Measurements from ENCODE around the gene CYB5R3. TPM values are rescaled to one million over a fixed set of nuclear protein-coding genes. Genes with fewer than 3 reads are reported as not detected.
"Not testable (repeated sequence)": the region's sequence is repeated elsewhere in the genome, so short reads cannot be mapped to it uniquely, and the experiment has no call there.

CYB5R3 gene
- total RNA-seq, 1 experiment from 2014 or later, result 106 TPM

GRCh38 chr22:42670046-42670445 lies 20.9 kb upstream of the CYB5R3 start:
- no peak for DNase-seq
- H3K4me3 ChIP-seq, result no peak overlapping the region
- no peak overlapping the region for H2AFZ ChIP-seq
- BruUV-seq (replicated peaks), result no TSS peak
- peaks cover 9% of the 10 kb centered on the region; the same call in 1 of the 2 replicates for H3F3A ChIP-seq (ENCODE audit: insufficient read depth, low read depth)
- no peaks in the 10 kb centered on the region for H3K36me3 ChIP-seq (ENCODE audit: low read depth)
- H3K27me3 ChIP-seq (ENCODE audit: insufficient read depth, low read depth), result no peaks in the 10 kb centered on the region
- no peaks in the 10 kb centered on the region for H3K4me1 ChIP-seq (replicated peaks; ENCODE audit: insufficient read depth)
- intact Hi-C loops (cut with micrococcal nuclease; ENCODE audit: unreplicated experiment), result no loop called here
- no peaks in the 10 kb centered on the region for H4K20me1 ChIP-seq (ENCODE audit: insufficient read depth)
- H3K79me2 ChIP-seq (ENCODE audit: low read depth), result no peaks in the 10 kb centered on the region
- ChIA-PET POLR2A (ENCODE audit: unreplicated experiment) (no interaction called here), CTCF (no interaction called here)
- TF ChIP-seq EZH2 (IDR thresholded peaks at IDR 0.05; ENCODE audit: low read depth) (no peak), CTCF (conservative IDR thresholded peaks at IDR 0.05) (no peak)
- no peaks in the 10 kb centered on the region for H3K9me2 ChIP-seq (ENCODE audit: insufficient read depth)
- H3K27ac ChIP-seq, result no peak overlapping the region
- H3K9me3 ChIP-seq (ENCODE audit: insufficient read depth, low read depth), result no peaks in the 10 kb centered on the region
- H3K4me2 ChIP-seq, result no peak overlapping the region

- H2AFZ ChIP-seq; intact Hi-C loops (cut with micrococcal nuclease; ENCODE audit: unreplicated experiment); H3K9me2 ChIP-seq (ENCODE audit: insufficient read depth); H3K4me2 ChIP-seq; DNase-seq; H3K4me1 ChIP-seq (replicated peaks; ENCODE audit: insufficient read depth); H4K20me1 ChIP-seq (ENCODE audit: insufficient read depth); H3K27ac ChIP-seq; H3K27me3 ChIP-seq (ENCODE audit: insufficient read depth, low read depth); POLR2A ChIA-PET (ENCODE audit: unreplicated experiment); H3K9me3 ChIP-seq (ENCODE audit: insufficient read depth, low read depth); H3K36me3 ChIP-seq (ENCODE audit: low read depth); CTCF ChIA-PET; H3K4me3 ChIP-seq; BruUV-seq (replicated peaks); H3K79me2 ChIP-seq (ENCODE audit: low read depth): not testable (repeated sequence)
- peaks cover 16% of the 10 kb centered on the region; the same call in 1 of the 2 replicates for H3F3A ChIP-seq (ENCODE audit: insufficient read depth, low read depth)
Observed at GRCh38 chr22:42666393-42666792, 17.2 kb upstream of the CYB5R3 start.

- Histone ChIP-seq H3K4me3 (no peak overlapping the region), H3K36me3 (ENCODE audit: low read depth) (no peaks in the 10 kb centered on the region), H4K20me1 (ENCODE audit: insufficient read depth) (no peaks in the 10 kb centered on the region), H3K27me3 (ENCODE audit: insufficient read depth, low read depth) (no peaks in the 10 kb centered on the region), H3K27ac (no peak overlapping the region), H3K4me2 (no peak overlapping the region), H2AFZ (no peak overlapping the region), H3K79me2 (ENCODE audit: low read depth) (no peaks in the 10 kb centered on the region), H3F3A (ENCODE audit: insufficient read depth, low read depth) (peaks cover 17% of the 10 kb centered on the region; the same call in 1 of the 2 replicates), H3K9me3 (ENCODE audit: insufficient read depth, low read depth) (no peaks in the 10 kb centered on the region), H3K9me2 (ENCODE audit: insufficient read depth) (no peaks in the 10 kb centered on the region), H3K4me1 (replicated peaks; ENCODE audit: insufficient read depth) (no peaks in the 10 kb centered on the region)
- no peak for DNase-seq
- POLR2A ChIA-PET (ENCODE audit: unreplicated experiment), result no interaction called here
- no TSS peak for BruUV-seq (replicated peaks)
- TF ChIP-seq EZH2 (IDR thresholded peaks at IDR 0.05; ENCODE audit: low read depth), result no peak
- TF ChIP-seq CTCF (conservative IDR thresholded peaks at IDR 0.05), result no peak
- intact Hi-C loops (cut with micrococcal nuclease; ENCODE audit: unreplicated experiment), result no loop called here
- CTCF ChIA-PET, result interaction anchor here (0.7 kb wide), 1 partner anchor 1281 kb away, joined by 8 read pairs; no protein-coding TSS in a partner anchor
Observed at GRCh38 chr22:42664976-42665831, 16.0 kb upstream of the CYB5R3 start.

Measured in PC-9 (cell line).